Duodenal mucosa (tissue), 2 donors: Measurements from ENCODE around the gene SPDYE2.
"Not testable (repeated sequence)": the region's sequence is repeated elsewhere in the genome, so short reads cannot be mapped to it uniquely, and the experiment has no call there.

Source experiments
- H3K27ac ChIP-seq: one replicate; pipeline ENCODE4 v1.7.0; 2013; ENCODE audit warnings: low read depth, low read length
- H3K27me3 ChIP-seq, 2 donors: one replicate each; pipeline ENCODE4 v1.7.0; 2013; ENCODE audit warnings: low read length in 2 of 2, control low read depth in 1 of 2; ENCODE audit not compliant: insufficient read depth in 2 of 2, control insufficient read depth in 1 of 2
- H3K36me3 ChIP-seq, 2 donors: one replicate each; pipeline ENCODE4 v1.7.0; 2013; ENCODE audit warnings: low read length in 2 of 2, control low read depth in 1 of 2; ENCODE audit not compliant: insufficient read depth in 2 of 2, control insufficient read depth in 1 of 2
- H3K4me1 ChIP-seq, 2 donors: one replicate each; pipeline ENCODE4 v1.7.0; 2013; ENCODE audit warnings: low read length in 2 of 2, control low read depth in 1 of 2; ENCODE audit not compliant: insufficient read depth in 2 of 2, control insufficient read depth in 1 of 2
- H3K4me3 ChIP-seq, 2 donors: one replicate each; pipeline ENCODE4 v1.7.0; 2013; ENCODE audit warnings: low read length in 2 of 2, low read depth in 1 of 2
- H3K9ac ChIP-seq, 2 donors: one replicate each; pipeline ENCODE4 v1.7.0; 2013; ENCODE audit warnings: low read length in 2 of 2, low read depth in 1 of 2
- H3K9me3 ChIP-seq, 2 donors: one replicate each; pipeline ENCODE4 v1.7.0; 2013; ENCODE audit warnings: low read length in 2 of 2, control low read depth in 1 of 2; ENCODE audit not compliant: control insufficient read depth in 1 of 2

The SPDYE2 gene

GRCh38 chr7:102516951-102517350, 34.1 kb upstream of the SPDYE2 start:
- not testable (repeated sequence) for H3K4me1 ChIP-seq, H3K27ac ChIP-seq, H3K27me3 ChIP-seq, H3K36me3 ChIP-seq, H3K9ac ChIP-seq, H3K4me3 ChIP-seq, H3K9me3 ChIP-seq

GRCh38 chr7:102517550-102518147, 33.4 kb upstream of the SPDYE2 start, which contains the start of gene RASA4B:
TSS of gene RASA4B (minus strand) at chr7:102517777. CDS start at chr7:102517710, 67 bp downstream.
- not testable (repeated sequence) for H3K4me3 ChIP-seq, H3K36me3 ChIP-seq, H3K4me1 ChIP-seq, H3K9me3 ChIP-seq, H3K27me3 ChIP-seq, H3K9ac ChIP-seq, H3K27ac ChIP-seq

GRCh38 chr7:102520797-102521196, 30.2 kb upstream of the SPDYE2 start:
- H3K4me3 ChIP-seq, H3K27ac ChIP-seq, H3K27me3 ChIP-seq, H3K9me3 ChIP-seq, H3K4me1 ChIP-seq, H3K9ac ChIP-seq, H3K36me3 ChIP-seq: not testable (repeated sequence)

GRCh38 chr7:102524803-102525202, 26.2 kb upstream of the SPDYE2 start:
- H3K9me3 ChIP-seq, H3K4me3 ChIP-seq, H3K27me3 ChIP-seq, H3K4me1 ChIP-seq, H3K36me3 ChIP-seq, H3K27ac ChIP-seq, H3K9ac ChIP-seq: not testable (repeated sequence)

GRCh38 chr7:102527182-102527581, 23.8 kb upstream of the SPDYE2 start:
- H3K4me3 ChIP-seq, H3K9ac ChIP-seq, H3K36me3 ChIP-seq, H3K9me3 ChIP-seq, H3K27me3 ChIP-seq, H3K4me1 ChIP-seq, H3K27ac ChIP-seq: not testable (repeated sequence)

GRCh38 chr7:102527822-102528793, 22.9 kb upstream of the SPDYE2 start:
- not testable (repeated sequence) for H3K27ac ChIP-seq, H3K27me3 ChIP-seq, H3K4me1 ChIP-seq, H3K4me3 ChIP-seq, H3K36me3 ChIP-seq, H3K9ac ChIP-seq, H3K9me3 ChIP-seq

- H3K27me3 ChIP-seq, H3K27ac ChIP-seq, H3K9ac ChIP-seq, H3K4me1 ChIP-seq, H3K4me3 ChIP-seq, H3K9me3 ChIP-seq, H3K36me3 ChIP-seq: not testable (repeated sequence)
These were observed 19.4 kb upstream of the SPDYE2 start for GRCh38 chr7:102531583-102531982.

GRCh38 chr7:102532127-102532526, 18.9 kb upstream of the SPDYE2 start:
- H3K4me1 ChIP-seq, H3K4me3 ChIP-seq, H3K36me3 ChIP-seq, H3K27me3 ChIP-seq, H3K27ac ChIP-seq, H3K9me3 ChIP-seq, H3K9ac ChIP-seq: not testable (repeated sequence)

- H3K36me3 ChIP-seq, H3K27ac ChIP-seq, H3K4me3 ChIP-seq, H3K4me1 ChIP-seq, H3K9ac ChIP-seq, H3K27me3 ChIP-seq, H3K9me3 ChIP-seq: not testable (repeated sequence)
These were observed 15.9 kb upstream of the SPDYE2 start for GRCh38 chr7:102535062-102535615.

GRCh38 chr7:102540604-102541003, 10.4 kb upstream of the SPDYE2 start:
- H3K27ac ChIP-seq, H3K27me3 ChIP-seq, H3K36me3 ChIP-seq, H3K4me1 ChIP-seq, H3K4me3 ChIP-seq, H3K9me3 ChIP-seq, H3K9ac ChIP-seq: not testable (repeated sequence)
